Caco-2 (cell line): Measurements from ENCODE around the gene CTXND1. TPM values are rescaled to one million over a fixed set of nuclear protein-coding genes. Genes with fewer than 3 reads are reported as not detected.

ENCODE experiments used
- BruUV-seq: library from RNA; stranded (reverse); fragments of 400-500 nt; replicated peaks from 2 replicates; lab custom pipeline; 2021; lab: Mats Ljungman, UMichigan
- CTCF ChIA-PET: fragments of 300-600 bp; sonication (Branson Sonifier 250); formaldehyde crosslinking; loops from one replicate; lab custom pipeline; 2022; ENCODE audit warnings: antibody characterized with exemption; lab: Charles Lee
- POLR2A ChIA-PET: fragments of 300-600 bp; sonication (Branson Sonifier 250); formaldehyde crosslinking; loops from one replicate; lab custom pipeline; 2022; ENCODE audit warnings: antibody characterized with exemption; lab: Charles Lee
- DNase-seq, 2 experiments: peaks; one replicate each; pipeline versions ENCODE4 v3.0.0 to v3.0.0-alpha.2; 2020 to 2022
- H3K27me3 ChIP-seq: replicated peaks from 2 replicates; pipeline ENCODE4 v1.6.0; 2011; ENCODE audit warnings: low read length; ENCODE audit not compliant: control insufficient read depth, insufficient read depth
- H3K36me3 ChIP-seq: 2 replicates; pipeline ENCODE4 v1.5.1; 2011; ENCODE audit warnings: low read length; ENCODE audit not compliant: control insufficient read depth, insufficient read depth
- H3K4me1 ChIP-seq: fragments of 250-450 bp; sonication (Bioruptor Pico); 2 replicates; pipeline ENCODE4 v1.5.1; 2020; ENCODE audit warnings: mild to moderate bottlenecking
- H3K4me3 ChIP-seq: 2 replicates; pipeline ENCODE4 v1.5.1; 2011; ENCODE audit warnings: low read depth, mild to moderate bottlenecking, control low read depth, low read length
- H3K9me3 ChIP-seq: fragments of 250-450 bp; sonication (Bioruptor Pico); 2 replicates; pipeline ENCODE4 v1.5.1; 2020; ENCODE audit warnings: mild to moderate bottlenecking, moderate library complexity
- H3K27ac Mint-ChIP-seq: one replicate; pipeline ENCODE4 v1.8.0; 2022; ENCODE audit warnings: mixed read lengths; ENCODE audit not compliant: unreplicated experiment
- H3K27me3 Mint-ChIP-seq: one replicate; pipeline ENCODE4 v1.8.0; 2022; ENCODE audit warnings: mixed read lengths; ENCODE audit not compliant: insufficient read depth, unreplicated experiment
- H3K36me3 Mint-ChIP-seq: one replicate; pipeline ENCODE4 v1.8.0; 2022; ENCODE audit warnings: mild to moderate bottlenecking, mixed read lengths; ENCODE audit not compliant: insufficient read depth, unreplicated experiment
- H3K4me1 Mint-ChIP-seq: one replicate; pipeline ENCODE4 v1.8.0; 2022; ENCODE audit warnings: low read depth, mixed read lengths; ENCODE audit not compliant: unreplicated experiment
- H3K4me3 Mint-ChIP-seq: one replicate; pipeline ENCODE4 v1.8.0; 2022; ENCODE audit warnings: mild to moderate bottlenecking, moderate library complexity, mixed read lengths; ENCODE audit not compliant: unreplicated experiment
- H3K9me3 Mint-ChIP-seq: one replicate; pipeline ENCODE4 v1.8.0; 2022; ENCODE audit warnings: mixed read lengths; ENCODE audit not compliant: unreplicated experiment
- intact Hi-C: fragments of 100-400 bp; cut with micrococcal nuclease; formaldehyde crosslinking; loops from one replicate; pipeline ENCODE4 v1.10.0; 2022; ENCODE audit not compliant: unreplicated experiment
- total RNA-seq: library from RNA; stranded (reverse); gene quantifications from 2 replicates; pipeline ENCODE4 v1.2.3, GENCODE V29; 2022
- TF ChIP-seq, protein P1 (sequence below), 2 experiments: fragments of 200-600 bp in 1 of 2; IDR thresholded peaks; 1 replicate in 1 of 2; 2 replicates in 1 of 2; pipeline versions ENCODE4 v1.5.1 to v1.8.0; 2011 to 2022; ENCODE audit warnings: antibody characterized with exemption in 1 of 2, control low read depth in 1 of 2, inconsistent platforms in 1 of 2, low read depth in 1 of 2, low read length in 1 of 2, mild to moderate bottlenecking in 1 of 2, moderate library complexity in 1 of 2; ENCODE audit not compliant: insufficient read depth in 1 of 2, severe bottlenecking in 1 of 2, unreplicated experiment in 1 of 2

The CTXND1 gene
- total RNA-seq, 1 experiment from 2014 or later: 0.05 TPM

DNA sequence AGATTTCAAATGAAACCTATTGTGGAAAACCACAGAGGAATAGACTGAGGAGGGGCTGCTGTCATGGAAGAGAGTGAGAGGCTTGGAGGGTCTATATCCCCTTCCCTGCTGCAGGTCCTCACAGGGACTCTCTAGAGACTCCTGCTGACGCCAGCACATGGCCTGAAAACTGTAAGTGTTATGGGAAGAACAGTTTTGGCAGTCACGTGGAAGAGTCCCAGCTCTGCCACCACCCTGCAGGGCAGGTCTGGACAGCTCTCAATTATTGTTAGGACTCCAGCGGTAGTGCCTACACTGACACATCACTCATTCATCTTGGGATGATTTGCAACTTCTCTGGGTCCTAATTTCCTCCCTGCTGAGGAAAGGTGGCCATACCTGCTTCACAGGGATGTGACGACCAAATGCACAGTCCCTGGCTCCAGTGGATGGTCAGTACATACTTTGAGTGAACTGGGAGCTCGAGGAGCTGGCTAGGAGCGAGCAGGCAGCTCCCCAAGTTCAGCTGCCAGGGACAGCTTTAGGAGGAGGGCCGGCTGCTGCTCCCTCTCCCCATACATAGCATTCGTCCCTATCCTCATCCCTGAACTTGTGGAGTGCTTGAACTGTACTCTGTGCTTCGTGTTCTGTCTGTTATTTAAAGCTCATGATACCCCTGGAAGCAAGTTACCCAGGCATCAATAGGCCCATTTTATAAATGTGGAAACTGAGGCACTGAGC is 49.2 kb downstream of the CTXND1 start:
- no peaks in the 10 kb centered on the region for H3K9me3 ChIP-seq
- H3K4me3 Mint-ChIP-seq: no peak overlapping the region
- H3K27me3 ChIP-seq: no peaks in the 10 kb centered on the region
- peaks cover 4% of the 10 kb centered on the region for H3K4me1 ChIP-seq
- DNase-seq: no peak
- H3K36me3 Mint-ChIP-seq: no peaks in the 10 kb centered on the region
- POLR2A ChIA-PET: no interaction called here
- no peaks in the 10 kb centered on the region for H3K36me3 ChIP-seq
- intact Hi-C loops: no loop called here
- CTCF ChIA-PET: no interaction called here
- BruUV-seq: no TSS peak
- peaks cover 17% of the 10 kb centered on the region for H3K4me1 Mint-ChIP-seq
- peaks cover 2% of the 10 kb centered on the region for H3K27me3 Mint-ChIP-seq
- no peak overlapping the region for H3K27ac Mint-ChIP-seq
- TF ChIP-seq, protein P1, sequence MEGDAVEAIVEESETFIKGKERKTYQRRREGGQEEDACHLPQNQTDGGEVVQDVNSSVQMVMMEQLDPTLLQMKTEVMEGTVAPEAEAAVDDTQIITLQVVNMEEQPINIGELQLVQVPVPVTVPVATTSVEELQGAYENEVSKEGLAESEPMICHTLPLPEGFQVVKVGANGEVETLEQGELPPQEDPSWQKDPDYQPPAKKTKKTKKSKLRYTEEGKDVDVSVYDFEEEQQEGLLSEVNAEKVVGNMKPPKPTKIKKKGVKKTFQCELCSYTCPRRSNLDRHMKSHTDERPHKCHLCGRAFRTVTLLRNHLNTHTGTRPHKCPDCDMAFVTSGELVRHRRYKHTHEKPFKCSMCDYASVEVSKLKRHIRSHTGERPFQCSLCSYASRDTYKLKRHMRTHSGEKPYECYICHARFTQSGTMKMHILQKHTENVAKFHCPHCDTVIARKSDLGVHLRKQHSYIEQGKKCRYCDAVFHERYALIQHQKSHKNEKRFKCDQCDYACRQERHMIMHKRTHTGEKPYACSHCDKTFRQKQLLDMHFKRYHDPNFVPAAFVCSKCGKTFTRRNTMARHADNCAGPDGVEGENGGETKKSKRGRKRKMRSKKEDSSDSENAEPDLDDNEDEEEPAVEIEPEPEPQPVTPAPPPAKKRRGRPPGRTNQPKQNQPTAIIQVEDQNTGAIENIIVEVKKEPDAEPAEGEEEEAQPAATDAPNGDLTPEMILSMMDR (IDR thresholded peaks at IDR 0.05; ENCODE audit: insufficient read depth in 1 of 2, low read depth in 1 of 2, low read length in 1 of 2, severe bottlenecking in 1 of 2, unreplicated experiment in 1 of 2): no peak
- H3K4me3 ChIP-seq: no peak overlapping the region
- no peaks in the 10 kb centered on the region for H3K9me3 Mint-ChIP-seq

DNA sequence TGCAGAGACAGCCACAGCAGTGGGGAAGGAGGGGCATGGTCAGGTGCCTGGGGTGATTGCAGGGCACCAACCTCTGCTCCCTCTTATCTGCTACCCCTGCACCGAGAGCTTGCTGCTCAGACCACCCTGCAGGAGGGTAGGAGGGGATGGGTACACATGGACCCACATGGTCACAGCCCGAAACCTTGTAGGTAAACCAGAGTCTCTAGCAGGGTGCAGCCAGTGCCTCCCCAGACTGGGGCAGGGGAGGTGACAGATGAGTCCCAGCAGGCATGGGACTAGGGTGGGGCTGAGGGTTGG is 50.0 kb downstream of the CTXND1 start:
- no peaks in the 10 kb centered on the region; the same call in 1 of the 2 replicates for H3K4me1 ChIP-seq
- no peak overlapping the region for H3K27ac Mint-ChIP-seq
- ChIA-PET CTCF (no interaction called here), POLR2A (no interaction called here)
- no peaks in the 10 kb centered on the region for H3K27me3 Mint-ChIP-seq
- H3K36me3 Mint-ChIP-seq: no peaks in the 10 kb centered on the region
- peaks cover 12% of the 10 kb centered on the region for H3K4me1 Mint-ChIP-seq
- no peak overlapping the region for H3K4me3 ChIP-seq
- no peaks in the 10 kb centered on the region for H3K27me3 ChIP-seq
- H3K9me3 Mint-ChIP-seq: no peaks in the 10 kb centered on the region
- H3K9me3 ChIP-seq: no peaks in the 10 kb centered on the region
- H3K4me3 Mint-ChIP-seq: no peak overlapping the region
- no TSS peak for BruUV-seq
- intact Hi-C loops: no loop called here
- no peaks in the 10 kb centered on the region for H3K36me3 ChIP-seq
- no peak for DNase-seq
- TF ChIP-seq, protein P1 (IDR thresholded peaks at IDR 0.05; ENCODE audit: insufficient read depth in 1 of 2, low read depth in 1 of 2, low read length in 1 of 2, severe bottlenecking in 1 of 2, unreplicated experiment in 1 of 2): no peak

DNA sequence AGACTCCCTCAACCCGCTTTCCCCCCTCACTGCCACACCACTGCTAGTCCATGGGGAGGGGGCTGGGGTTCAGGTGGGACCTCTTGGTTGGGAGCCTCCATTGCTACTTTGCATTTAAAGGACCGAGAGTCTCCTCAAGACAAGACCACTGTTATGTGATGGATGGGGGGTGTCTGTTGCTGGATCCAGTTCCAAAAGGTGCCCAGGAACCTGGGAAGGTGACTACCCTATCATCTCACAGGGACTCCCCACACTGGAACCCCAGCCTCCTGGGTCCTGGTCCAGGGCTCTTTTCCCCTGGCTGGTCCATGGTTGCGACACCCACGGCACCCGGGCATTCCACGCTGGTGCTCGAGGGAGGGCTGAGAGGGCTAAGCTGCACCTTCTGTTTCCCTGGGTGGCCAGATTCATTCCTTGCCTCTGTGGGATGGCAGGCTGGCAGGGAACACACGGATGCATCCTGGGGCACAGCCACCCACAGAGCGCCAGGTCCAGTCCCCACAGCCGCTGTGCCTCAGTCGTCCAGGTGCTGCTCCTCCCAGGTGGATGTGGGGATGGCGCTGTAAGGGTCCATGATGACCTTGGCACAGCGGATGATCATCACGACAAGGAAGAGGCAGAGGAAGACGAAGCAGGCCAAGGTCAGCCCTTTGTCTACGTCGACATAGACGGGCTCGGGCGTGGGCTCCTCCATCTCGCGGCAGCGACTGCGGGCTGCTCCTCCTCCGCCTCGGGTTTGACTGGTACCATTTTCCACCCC is 50.6 kb downstream of the CTXND1 start:
- no peaks in the 10 kb centered on the region; the same call in 1 of the 2 replicates for H3K4me1 ChIP-seq
- Mint-ChIP-seq H3K27me3 (no peaks in the 10 kb centered on the region), H3K4me3 (no peak overlapping the region), H3K9me3 (no peaks in the 10 kb centered on the region), H3K36me3 (no peaks in the 10 kb centered on the region), H3K27ac (no peak overlapping the region), H3K4me1 (peaks cover 6% of the 10 kb centered on the region)
- no peak overlapping the region for H3K4me3 ChIP-seq
- CTCF ChIA-PET: no interaction called here
- DNase-seq: no peak
- H3K36me3 ChIP-seq: no peaks in the 10 kb centered on the region
- H3K9me3 ChIP-seq: no peaks in the 10 kb centered on the region
- intact Hi-C loops: no loop called here
- H3K27me3 ChIP-seq: no peaks in the 10 kb centered on the region
- BruUV-seq: no TSS peak
- TF ChIP-seq, protein P1 (IDR thresholded peaks at IDR 0.05; ENCODE audit: insufficient read depth in 1 of 2, low read depth in 1 of 2, low read length in 1 of 2, severe bottlenecking in 1 of 2, unreplicated experiment in 1 of 2): no peak
- POLR2A ChIA-PET: no interaction called here
